Measurements from ENCODE around the gene HK2.
"Not testable (repeated sequence)": the region's sequence is repeated elsewhere in the genome, so short reads cannot be mapped to it uniquely, and the experiment has no call there.

HK2 gene

DNA sequence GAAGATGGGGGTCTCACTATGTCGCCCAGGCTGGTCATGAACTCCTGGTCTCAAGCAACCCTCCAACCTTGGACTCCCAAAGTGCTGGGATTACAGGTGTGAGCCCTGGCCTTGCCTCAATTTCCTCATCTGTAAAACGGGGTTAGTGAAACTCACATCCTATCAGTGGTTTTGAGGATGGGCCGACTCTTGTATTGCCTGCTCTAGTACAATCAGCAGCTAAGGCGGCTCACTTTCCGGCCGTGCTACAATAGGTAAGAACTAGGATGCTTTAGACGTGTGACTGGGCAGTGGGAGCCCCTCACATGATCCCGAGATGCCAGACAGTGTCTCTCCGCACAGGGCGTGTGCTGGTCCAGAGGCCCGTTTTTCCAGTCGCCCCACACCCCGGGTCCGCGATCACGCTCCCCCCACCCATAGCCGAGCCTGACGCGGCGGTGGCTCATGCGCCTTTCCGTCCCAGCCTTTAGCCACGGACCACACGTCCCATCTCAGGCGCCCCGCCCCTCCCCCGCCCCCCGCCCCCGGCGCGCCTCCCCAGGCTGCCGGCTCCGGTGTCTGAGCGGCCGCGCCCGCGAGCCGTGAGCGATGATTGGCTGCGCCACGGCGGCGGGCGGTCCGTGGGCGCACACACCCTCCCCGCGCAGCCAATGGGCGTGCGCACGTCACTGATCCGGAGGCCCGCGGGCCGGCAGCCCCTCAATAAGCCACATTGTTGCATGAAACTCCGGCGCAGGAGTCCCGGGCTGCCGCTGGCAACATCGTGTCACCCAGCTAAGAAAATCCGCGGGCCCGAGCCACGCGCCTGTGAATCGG lies at the start of gene HK2:
Gene HK2, plus strand, starts transcription at position 710 of the 816 bp plus-strand sequence. CDS start 454 bp downstream, outside the sequence.
- peak; percentile 92 for DNase-seq

- no peak for DNase-seq
Observed at GRCh38 chr2:74789271-74789670, 44.7 kb upstream of the HK2 start.

DNA sequence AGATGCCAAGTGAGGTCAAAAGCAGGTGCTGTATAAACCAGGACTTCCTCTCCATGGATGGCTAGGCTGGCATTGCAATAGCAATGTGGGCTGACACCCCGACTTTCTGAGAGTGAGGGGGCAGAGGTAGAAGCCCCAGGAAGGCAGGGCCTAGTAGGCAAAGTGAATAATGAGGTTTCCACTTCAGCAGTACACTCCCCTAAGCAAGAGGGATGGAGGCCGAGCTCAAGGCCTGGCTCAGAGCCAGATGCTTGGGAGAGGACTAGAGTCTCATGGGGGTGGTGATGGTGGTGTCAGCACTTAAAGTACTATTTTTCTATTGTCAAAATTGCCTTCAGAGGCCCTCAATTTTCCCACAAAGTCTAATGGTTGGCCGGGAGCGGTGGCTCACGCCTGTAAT lies 41.6 kb upstream of the HK2 start:
- DNase-seq = no peak

DNA sequence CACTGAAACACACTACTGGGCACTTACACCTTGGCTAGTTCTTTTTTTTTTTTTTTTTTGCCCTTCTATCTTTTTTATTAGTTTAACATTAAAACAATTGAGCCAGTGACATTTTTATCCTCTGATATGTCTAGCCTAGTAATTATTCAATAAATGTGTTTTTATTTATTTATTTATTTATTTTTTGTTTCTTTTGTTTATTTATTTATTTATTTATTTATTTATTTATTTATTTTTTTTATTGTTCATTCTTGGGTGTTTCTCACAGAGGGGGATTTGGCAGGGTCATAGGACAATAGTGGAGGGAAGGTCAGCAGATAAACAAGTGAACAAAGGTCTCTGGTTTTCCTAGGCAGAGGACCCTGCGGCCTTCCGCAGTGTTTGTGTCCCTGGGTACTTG lies 39.0 kb upstream of the HK2 start:
- not testable (repeated sequence) for DNase-seq

- no peak for DNase-seq
Observed at GRCh38 chr2:74806355-74806839, 27.5 kb upstream of the HK2 start.

- no peak for DNase-seq
Observed at GRCh38 chr2:74806920-74807319, 27.0 kb upstream of the HK2 start.

DNA sequence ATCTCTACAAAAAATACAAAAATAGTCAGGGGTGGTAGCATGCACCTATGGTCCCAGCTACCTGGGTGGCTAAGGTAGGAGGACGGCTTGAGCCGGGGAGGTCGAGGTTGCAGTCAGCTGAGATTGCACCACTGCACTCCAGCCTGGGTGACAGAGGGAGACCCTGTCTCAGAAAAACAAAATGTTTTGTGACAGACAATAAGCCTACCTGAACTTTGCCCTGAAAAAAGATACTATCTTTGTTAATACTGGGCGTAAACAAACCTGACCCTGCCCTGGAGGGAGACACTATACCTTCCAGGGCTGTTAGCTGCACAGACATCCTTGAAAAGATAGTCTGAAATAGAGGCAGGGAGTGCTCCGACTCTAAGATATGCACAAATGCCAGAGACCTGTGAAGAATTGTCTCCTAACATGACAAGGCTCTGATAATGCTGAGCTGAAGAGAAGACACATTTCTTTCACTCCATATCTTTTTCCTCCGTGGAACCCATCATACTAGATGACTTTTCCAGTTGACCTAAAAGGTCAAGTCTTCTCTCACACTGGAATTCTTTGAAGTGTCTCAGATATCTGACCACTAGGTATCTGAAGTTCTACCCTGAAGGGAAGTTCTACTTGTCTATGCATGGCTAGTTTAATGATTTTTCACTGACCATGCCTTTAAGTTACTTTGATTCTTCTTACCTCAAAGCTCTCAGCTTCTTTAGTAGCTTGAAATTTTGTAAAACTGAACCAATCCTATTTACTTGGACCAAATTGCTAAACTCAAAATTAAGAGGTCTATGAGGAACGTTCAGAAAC lies 20.9 kb upstream of the HK2 start:
- no peak for DNase-seq

- no peak for DNase-seq
Observed at GRCh38 chr2:74814102-74814501, 19.8 kb upstream of the HK2 start.

DNA sequence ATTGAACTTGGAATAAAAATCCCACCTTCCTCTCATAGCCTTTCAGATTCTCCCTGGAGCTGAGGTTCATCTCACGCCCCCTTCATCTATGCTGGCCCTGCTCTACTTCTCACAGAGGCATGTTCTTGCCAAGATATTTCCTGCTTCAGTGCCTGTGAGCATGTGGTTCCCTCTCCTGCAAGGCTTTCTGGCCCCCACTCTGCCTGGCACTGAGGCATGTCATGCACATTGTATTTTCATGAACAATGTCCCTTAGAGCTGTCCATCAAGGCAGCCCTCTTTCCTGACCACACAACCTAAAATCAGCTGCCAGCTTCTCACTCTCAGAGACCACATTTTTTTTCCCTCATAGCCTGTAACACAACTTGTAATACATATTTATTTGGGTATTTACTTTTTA lies 18.0 kb upstream of the HK2 start:
- no peak for DNase-seq

GRCh38 chr2:74816540-74817303 lies 17.2 kb upstream of the HK2 start:
- DNase-seq = no peak

DNA sequence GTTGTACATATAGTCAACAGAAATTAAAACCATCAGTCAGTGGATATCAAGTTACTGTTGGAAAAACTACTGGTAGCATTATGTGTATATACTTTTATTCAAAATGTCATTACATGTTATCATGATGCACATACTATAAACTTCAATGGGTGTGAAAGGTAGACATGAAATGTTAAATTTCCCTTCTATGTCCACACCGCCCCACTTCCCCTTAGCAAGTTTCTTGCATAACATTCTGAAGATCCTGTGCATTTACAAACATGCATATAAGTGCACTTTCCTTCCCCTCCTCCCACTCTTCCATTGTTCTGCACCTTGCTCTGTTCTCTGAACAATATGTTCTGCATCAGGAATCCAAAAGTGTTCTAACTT lies 16.6 kb upstream of the HK2 start:
- no peak for DNase-seq

- DNase-seq = no peak
Observed at GRCh38 chr2:74819702-74820101, 14.2 kb upstream of the HK2 start.

GRCh38 chr2:74821177-74822126 lies 12.5 kb upstream of the HK2 start:
- DNase-seq = no peak

DNA sequence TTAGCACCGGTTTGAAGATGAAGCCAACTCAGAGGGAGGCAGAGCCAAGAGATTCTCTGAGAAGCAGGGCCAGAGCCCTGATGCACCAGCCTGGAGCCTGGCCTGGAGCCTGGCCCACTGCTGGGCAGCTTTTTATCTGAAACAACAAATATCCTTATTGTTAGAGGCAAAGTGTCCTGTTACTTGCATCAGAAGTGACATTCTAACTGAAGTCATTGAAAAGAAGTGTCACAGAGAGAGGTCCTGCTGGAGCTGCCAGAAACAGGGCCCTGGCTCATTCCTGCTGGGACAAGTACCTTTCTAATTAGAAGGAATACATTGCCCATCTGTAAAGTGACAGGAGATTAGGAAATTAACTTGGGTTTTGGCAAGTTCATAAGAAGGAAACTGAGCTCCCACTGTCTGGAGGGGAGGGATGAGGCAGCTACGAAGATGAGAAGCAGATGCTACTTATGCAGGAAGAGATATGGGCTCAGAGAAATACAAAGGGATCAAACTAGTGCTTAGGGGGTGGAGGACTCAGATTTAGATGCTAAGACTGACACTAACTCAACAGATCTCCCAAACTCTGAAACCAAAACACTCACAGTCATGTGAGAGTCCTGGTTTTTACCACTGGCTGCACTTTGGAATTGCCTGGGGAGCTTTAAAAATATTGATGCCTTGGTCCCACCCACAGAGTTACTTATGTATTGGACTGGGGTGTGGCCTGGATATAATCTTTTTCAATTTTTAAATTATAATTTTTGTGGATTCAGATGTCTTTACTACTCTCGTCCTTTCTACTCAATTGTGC lies 11.0 kb upstream of the HK2 start:
- no peak for DNase-seq

DNA sequence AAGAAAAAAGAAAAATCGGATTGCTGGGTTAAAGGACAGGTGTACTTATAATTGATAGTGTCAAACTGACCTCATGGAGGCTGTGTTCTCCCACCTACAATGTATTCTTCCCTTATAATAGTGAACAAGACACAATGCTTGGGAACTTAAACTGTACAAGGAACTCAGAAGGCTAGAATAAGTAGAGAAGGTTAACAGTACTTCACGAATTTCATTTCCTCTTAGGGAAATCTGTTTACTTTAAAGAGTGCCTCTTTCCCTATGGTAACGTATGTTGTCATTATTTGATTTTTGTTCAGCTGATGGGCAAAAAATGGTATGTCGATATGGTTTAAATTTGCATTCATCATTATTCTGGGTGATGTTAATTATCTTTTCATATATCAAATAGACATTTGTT lies 9.2 kb upstream of the HK2 start:
- no peak for DNase-seq

DNA sequence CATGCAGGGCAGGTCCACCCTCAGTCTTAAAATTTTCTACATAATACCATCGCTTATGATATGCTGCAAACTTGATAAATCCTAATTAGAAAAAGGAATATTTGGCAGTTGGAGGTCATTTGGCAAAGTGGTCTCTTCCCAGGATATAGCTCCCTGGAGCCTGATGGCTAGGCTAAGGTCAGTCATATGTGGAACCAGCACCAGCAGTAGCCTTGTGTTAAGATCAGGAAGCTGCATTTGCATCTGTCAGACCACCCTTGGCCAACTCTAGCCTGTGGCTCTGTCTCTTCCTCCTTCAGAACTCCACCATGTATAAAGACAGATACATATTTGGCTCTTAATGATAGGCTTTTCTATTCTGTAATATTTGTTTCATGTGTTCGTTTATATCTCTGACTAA lies 5.4 kb upstream of the HK2 start:
- no peak for DNase-seq

DNA sequence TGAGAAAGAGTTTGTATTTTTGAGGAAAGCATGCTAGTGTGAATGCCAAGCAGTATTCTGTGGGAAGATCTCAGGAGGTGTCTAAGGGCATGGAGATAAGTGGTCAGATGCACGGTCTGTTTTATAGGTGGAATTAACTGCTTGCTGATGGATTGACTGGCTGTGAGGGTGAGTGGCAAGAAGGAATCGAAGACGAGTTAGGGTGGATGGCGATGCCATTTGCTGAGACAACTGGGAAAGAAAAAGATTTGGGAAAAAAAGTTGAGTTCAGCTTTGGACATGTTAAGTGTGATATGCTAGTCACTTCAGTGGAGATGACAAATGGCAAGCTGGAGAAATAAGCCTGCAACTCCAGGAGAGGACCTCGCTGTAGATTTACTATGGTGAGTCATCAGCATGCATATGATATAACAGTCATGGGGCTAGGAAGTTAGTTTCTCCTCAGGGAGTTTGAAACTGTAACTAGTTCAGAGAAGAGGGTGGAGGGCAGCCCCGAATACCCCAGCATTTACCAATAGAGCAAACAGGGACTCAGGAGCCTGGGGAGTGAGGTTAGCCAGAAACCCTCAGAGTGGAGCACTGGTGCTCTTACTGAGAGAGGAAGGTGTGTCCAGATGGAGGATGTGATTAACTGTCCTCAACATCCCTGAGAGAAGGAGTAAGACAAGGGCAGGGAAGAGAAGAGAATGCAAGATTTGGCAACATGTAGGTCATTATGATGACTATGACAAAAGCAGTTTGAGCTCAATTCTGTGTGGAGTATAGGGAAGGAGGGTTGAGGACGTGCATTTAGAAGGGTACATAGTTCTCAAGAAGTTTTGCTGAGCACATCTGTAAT lies 2.0 kb upstream of the HK2 start:
- peak; percentile 73 for DNase-seq

- DNase-seq = not testable (repeated sequence)
Observed at GRCh38 chr2:74834234-74834791, 386 bp downstream of the HK2 start.

GRCh38 chr2:74834792-74835755 lies 1.1 kb downstream of the HK2 start:
- DNase-seq = peak; percentile 64
